Measurements from ENCODE around the gene GUCA2A.
A peak's percentile ranks its signal among the peaks of the same experiment; 100 is the strongest.

Gene GUCA2A

GRCh38 chr1:42175314-42176054, 10.9 kb upstream of the GUCA2A start:
- WGBS (ENCODE audit: extremely low coverage, insufficient coverage, low lambda C conversion rate): no CpG with 5 or more reads among the region's 7 CpGs
- H3K18ac ChIP-seq (ENCODE audit: low read length): no peak overlapping the region
- no peak overlapping the region for H2BK5ac ChIP-seq (ENCODE audit: low read length)
- no peak overlapping the region for H4K8ac ChIP-seq (ENCODE audit: low read depth, low read length)
- no peak overlapping the region for H4K5ac ChIP-seq (ENCODE audit: low read length)
- H3K4me1 ChIP-seq (ENCODE audit: control insufficient read depth, low read depth, low read length): peaks cover 6% of the 10 kb centered on the region
- no peak overlapping the region for H2BK120ac ChIP-seq (ENCODE audit: low read depth, low read length)
- no peak overlapping the region for H3K27ac ChIP-seq (ENCODE audit: low read depth, low read length)
- H3K56ac ChIP-seq (ENCODE audit: low read length): no peak overlapping the region
- no peak overlapping the region for H3K23ac ChIP-seq (ENCODE audit: low read length)
- H3K4me2 ChIP-seq (ENCODE audit: low read length): no peak overlapping the region
- DNase-seq: no peak
- H3K79me2 ChIP-seq (ENCODE audit: control insufficient read depth, insufficient read depth, low read length): no peaks in the 10 kb centered on the region
- H3K9ac ChIP-seq (ENCODE audit: low read length): no peak overlapping the region
- no peaks in the 10 kb centered on the region for H3K36me3 ChIP-seq (ENCODE audit: control insufficient read depth, insufficient read depth, low read length)
- H3K4ac ChIP-seq (ENCODE audit: low read depth, low read length): no peak overlapping the region
- H2AK5ac ChIP-seq (ENCODE audit: low read length): no peak overlapping the region
- H3K4me3 ChIP-seq (ENCODE audit: low read length): no peak overlapping the region
- H3K79me1 ChIP-seq (ENCODE audit: low read length): no peaks in the 10 kb centered on the region
- no peak overlapping the region for H2BK15ac ChIP-seq (replicated peaks; ENCODE audit: low read depth)
- H3K27me3 ChIP-seq (ENCODE audit: insufficient read depth, low read length, poor library complexity): no peaks in the 10 kb centered on the region

- no CpG with 5 or more reads among the region's 8 CpGs for WGBS (ENCODE audit: extremely low coverage, insufficient coverage, low lambda C conversion rate)
- Histone ChIP-seq H2BK15ac (replicated peaks; ENCODE audit: low read depth) (no peak overlapping the region), H3K18ac (ENCODE audit: low read length) (no peak overlapping the region), H3K23ac (ENCODE audit: low read length) (no peak overlapping the region), H3K9ac (ENCODE audit: low read length) (no peak overlapping the region), H4K5ac (ENCODE audit: low read length) (no peak overlapping the region), H2BK120ac (ENCODE audit: low read depth, low read length) (no peak overlapping the region), H2BK5ac (ENCODE audit: low read length) (no peak overlapping the region), H3K79me1 (ENCODE audit: low read length) (no peaks in the 10 kb centered on the region), H3K4me2 (ENCODE audit: low read length) (no peak overlapping the region), H3K4ac (ENCODE audit: low read depth, low read length) (no peak overlapping the region), H3K27me3 (ENCODE audit: insufficient read depth, low read length, poor library complexity) (no peaks in the 10 kb centered on the region), H3K27ac (ENCODE audit: low read depth, low read length) (no peak overlapping the region), H3K79me2 (ENCODE audit: control insufficient read depth, insufficient read depth, low read length) (no peaks in the 10 kb centered on the region), H3K4me3 (ENCODE audit: low read length) (no peak overlapping the region), H4K8ac (ENCODE audit: low read depth, low read length) (no peak overlapping the region), H3K36me3 (ENCODE audit: control insufficient read depth, insufficient read depth, low read length) (no peaks in the 10 kb centered on the region), H2AK5ac (ENCODE audit: low read length) (no peak overlapping the region), H3K4me1 (ENCODE audit: control insufficient read depth, low read depth, low read length) (peaks cover 3% of the 10 kb centered on the region), H3K56ac (ENCODE audit: low read length) (no peak overlapping the region)
- no peak for DNase-seq
These were observed 9.6 kb upstream of the GUCA2A start for GRCh38 chr1:42173961-42174735.

- H2BK5ac ChIP-seq (ENCODE audit: low read length): no peak overlapping the region
- no peak overlapping the region for H3K23ac ChIP-seq (ENCODE audit: low read length)
- WGBS (ENCODE audit: extremely low coverage, insufficient coverage, low lambda C conversion rate): no CpG with 5 or more reads among the region's 9 CpGs
- H3K79me1 ChIP-seq (ENCODE audit: low read length): no peaks in the 10 kb centered on the region
- no peak overlapping the region for H4K5ac ChIP-seq (ENCODE audit: low read length)
- H3K27me3 ChIP-seq (ENCODE audit: insufficient read depth, low read length, poor library complexity): no peaks in the 10 kb centered on the region
- no peak overlapping the region for H3K9ac ChIP-seq (ENCODE audit: low read length)
- no peak overlapping the region for H2AK5ac ChIP-seq (ENCODE audit: low read length)
- DNase-seq: peak; percentile 81
- H3K4me1 ChIP-seq (ENCODE audit: control insufficient read depth, low read depth, low read length): peaks cover 3% of the 10 kb centered on the region
- H2BK120ac ChIP-seq (ENCODE audit: low read depth, low read length): no peak overlapping the region
- no peak overlapping the region for H3K4me2 ChIP-seq (ENCODE audit: low read length)
- no peak overlapping the region for H2BK15ac ChIP-seq (replicated peaks; ENCODE audit: low read depth)
- peak overlapping the region; percentile 43 for H3K56ac ChIP-seq (ENCODE audit: low read length)
- H4K8ac ChIP-seq (ENCODE audit: low read depth, low read length): no peak overlapping the region
- H3K36me3 ChIP-seq (ENCODE audit: control insufficient read depth, insufficient read depth, low read length): no peaks in the 10 kb centered on the region
- no peak overlapping the region for H3K4ac ChIP-seq (ENCODE audit: low read depth, low read length)
- no peak overlapping the region for H3K4me3 ChIP-seq (ENCODE audit: low read length)
- H3K18ac ChIP-seq (ENCODE audit: low read length): no peak overlapping the region
- H3K79me2 ChIP-seq (ENCODE audit: control insufficient read depth, insufficient read depth, low read length): no peaks in the 10 kb centered on the region
- H3K27ac ChIP-seq (ENCODE audit: low read depth, low read length): no peak overlapping the region
These were observed 8.8 kb upstream of the GUCA2A start for GRCh38 chr1:42173155-42173933.

- peak overlapping the region; percentile 44 for H3K56ac ChIP-seq (ENCODE audit: low read length)
- H3K23ac ChIP-seq (ENCODE audit: low read length): no peak overlapping the region
- no peak overlapping the region for H4K5ac ChIP-seq (ENCODE audit: low read length)
- WGBS (ENCODE audit: extremely low coverage, insufficient coverage, low lambda C conversion rate): no CpG with 5 or more reads among the region's 15 CpGs
- H3K36me3 ChIP-seq (ENCODE audit: control insufficient read depth, insufficient read depth, low read length): no peaks in the 10 kb centered on the region
- no peak overlapping the region for H3K27ac ChIP-seq (ENCODE audit: low read depth, low read length)
- no peaks in the 10 kb centered on the region for H3K79me2 ChIP-seq (ENCODE audit: control insufficient read depth, insufficient read depth, low read length)
- no peaks in the 10 kb centered on the region for H3K27me3 ChIP-seq (ENCODE audit: insufficient read depth, low read length, poor library complexity)
- H3K79me1 ChIP-seq (ENCODE audit: low read length): no peaks in the 10 kb centered on the region
- peaks cover 6% of the 10 kb centered on the region for H3K4me1 ChIP-seq (ENCODE audit: control insufficient read depth, low read depth, low read length)
- H4K8ac ChIP-seq (ENCODE audit: low read depth, low read length): no peak overlapping the region
- H3K4me2 ChIP-seq (ENCODE audit: low read length): no peak overlapping the region
- no peak overlapping the region for H3K4ac ChIP-seq (ENCODE audit: low read depth, low read length)
- no peak overlapping the region for H2BK120ac ChIP-seq (ENCODE audit: low read depth, low read length)
- no peak overlapping the region for H2AK5ac ChIP-seq (ENCODE audit: low read length)
- no peak overlapping the region for H2BK5ac ChIP-seq (ENCODE audit: low read length)
- no peak overlapping the region for H3K4me3 ChIP-seq (ENCODE audit: low read length)
- no peak overlapping the region for H2BK15ac ChIP-seq (replicated peaks; ENCODE audit: low read depth)
- no peak for DNase-seq
- peak overlapping the region; percentile 33 for H3K9ac ChIP-seq (ENCODE audit: low read length)
- no peak overlapping the region for H3K18ac ChIP-seq (ENCODE audit: low read length)
These were observed 8.0 kb upstream of the GUCA2A start for GRCh38 chr1:42172381-42173133.

GRCh38 chr1:42171679-42172266, 7.2 kb upstream of the GUCA2A start:
- Histone ChIP-seq H3K4ac (ENCODE audit: low read depth, low read length) (no peak overlapping the region), H4K5ac (ENCODE audit: low read length) (no peak overlapping the region), H2BK15ac (replicated peaks; ENCODE audit: low read depth) (no peak overlapping the region), H3K79me1 (ENCODE audit: low read length) (no peaks in the 10 kb centered on the region), H4K8ac (ENCODE audit: low read depth, low read length) (no peak overlapping the region), H3K4me3 (ENCODE audit: low read length) (no peak overlapping the region), H2AK5ac (ENCODE audit: low read length) (no peak overlapping the region), H3K9ac (ENCODE audit: low read length) (no peak overlapping the region), H3K79me2 (ENCODE audit: control insufficient read depth, insufficient read depth, low read length) (no peaks in the 10 kb centered on the region), H2BK5ac (ENCODE audit: low read length) (no peak overlapping the region), H3K56ac (ENCODE audit: low read length) (peak overlapping the region; percentile 44), H3K27me3 (ENCODE audit: insufficient read depth, low read length, poor library complexity) (no peaks in the 10 kb centered on the region), H3K23ac (ENCODE audit: low read length) (no peak overlapping the region), H3K4me1 (ENCODE audit: control insufficient read depth, low read depth, low read length) (peaks cover 6% of the 10 kb centered on the region), H2BK120ac (ENCODE audit: low read depth, low read length) (no peak overlapping the region), H3K18ac (ENCODE audit: low read length) (no peak overlapping the region), H3K27ac (ENCODE audit: low read depth, low read length) (no peak overlapping the region), H3K36me3 (ENCODE audit: control insufficient read depth, insufficient read depth, low read length) (no peaks in the 10 kb centered on the region), H3K4me2 (ENCODE audit: low read length) (no peak overlapping the region)
- whole genome bisulfite sequencing (ENCODE audit: extremely low coverage, insufficient coverage, low lambda C conversion rate): no CpG with 5 or more reads among the region's 6 CpGs
- peak; percentile 84 for DNase-seq

Data from mesendoderm (in vitro differentiated cells).